ENCODE measurements around the gene CR2. TPM values are rescaled to one million over a fixed set of nuclear protein-coding genes. Genes with fewer than 3 reads are reported as not detected.

CR2 gene
- polyA plus RNA-seq, 1 of the 3 experiments (the other 2 are of a cell fraction), result not detected

DNA sequence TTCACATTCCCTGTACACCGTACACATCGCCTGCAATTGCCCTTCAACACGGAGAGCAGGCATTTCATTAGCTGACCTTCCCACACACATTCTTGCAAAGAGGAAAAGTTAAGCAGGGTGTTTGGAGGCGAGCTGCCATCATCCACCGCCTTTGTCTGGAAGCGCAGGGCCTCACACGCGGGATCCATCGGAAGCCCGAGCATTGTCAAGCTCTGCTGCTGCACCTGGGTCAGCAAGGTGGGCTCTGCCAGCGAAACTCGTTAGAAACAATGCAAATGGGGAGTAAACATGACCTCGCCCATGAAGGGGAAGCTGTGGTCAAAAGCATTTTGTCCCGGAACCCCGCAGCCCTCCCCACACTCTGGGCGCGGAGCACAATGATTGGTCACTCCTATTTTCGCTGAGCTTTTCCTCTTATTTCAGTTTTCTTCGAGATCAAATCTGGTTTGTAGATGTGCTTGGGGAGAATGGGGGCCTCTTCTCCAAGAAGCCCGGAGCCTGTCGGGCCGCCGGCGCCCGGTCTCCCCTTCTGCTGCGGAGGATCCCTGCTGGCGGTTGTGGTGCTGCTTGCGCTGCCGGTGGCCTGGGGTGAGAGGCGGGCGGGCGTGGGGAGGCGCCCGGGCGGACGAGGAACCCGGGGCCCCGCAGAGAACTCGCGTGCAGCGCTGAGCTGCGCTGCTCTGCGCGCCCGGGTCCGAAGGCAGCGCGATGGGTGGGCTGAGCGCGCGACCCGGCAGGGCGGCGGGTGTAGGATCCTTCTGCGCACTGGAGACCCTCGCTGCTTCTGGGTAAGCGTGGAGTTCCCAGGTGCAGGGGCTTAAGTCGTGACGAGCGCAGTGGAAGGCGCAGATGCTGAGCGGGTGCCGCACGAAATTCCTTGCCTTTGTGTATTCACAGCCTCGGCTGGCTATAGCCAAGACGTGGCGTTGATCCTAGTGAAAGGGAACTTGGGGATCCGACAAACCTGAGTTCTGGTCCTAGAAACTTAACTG is 42.0 kb downstream of the CR2 start, which contains the start of gene CR1 (continued):
- TF ChIP-seq REST (IDR thresholded peaks at IDR 0.05; ENCODE audit: low read depth, low read length) (no peak), GABPA (IDR thresholded peaks at IDR 0.05; ENCODE audit: low read depth) (no peak), CHD2 (IDR thresholded peaks at IDR 0.05; ENCODE audit: low read length, partially characterized antibody) (no peak), MEF2A (IDR thresholded peaks at IDR 0.05; ENCODE audit: borderline replicate concordance, low read depth) (no peak), POLR2AphosphoS5 (IDR thresholded peaks at IDR 0.05; ENCODE audit: low read depth, low read length) (no peak), IRF3 (IDR thresholded peaks at IDR 0.05; ENCODE audit: low read depth, low read length) (no peak), JUND (IDR thresholded peaks at IDR 0.05) (no peak)
- TF ChIP-seq, protein P1, sequence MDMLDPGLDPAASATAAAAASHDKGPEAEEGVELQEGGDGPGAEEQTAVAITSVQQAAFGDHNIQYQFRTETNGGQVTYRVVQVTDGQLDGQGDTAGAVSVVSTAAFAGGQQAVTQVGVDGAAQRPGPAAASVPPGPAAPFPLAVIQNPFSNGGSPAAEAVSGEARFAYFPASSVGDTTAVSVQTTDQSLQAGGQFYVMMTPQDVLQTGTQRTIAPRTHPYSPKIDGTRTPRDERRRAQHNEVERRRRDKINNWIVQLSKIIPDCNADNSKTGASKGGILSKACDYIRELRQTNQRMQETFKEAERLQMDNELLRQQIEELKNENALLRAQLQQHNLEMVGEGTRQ (IDR thresholded peaks at IDR 0.05; ENCODE audit: borderline replicate concordance, low read depth, low read length), result no peak

DNA sequence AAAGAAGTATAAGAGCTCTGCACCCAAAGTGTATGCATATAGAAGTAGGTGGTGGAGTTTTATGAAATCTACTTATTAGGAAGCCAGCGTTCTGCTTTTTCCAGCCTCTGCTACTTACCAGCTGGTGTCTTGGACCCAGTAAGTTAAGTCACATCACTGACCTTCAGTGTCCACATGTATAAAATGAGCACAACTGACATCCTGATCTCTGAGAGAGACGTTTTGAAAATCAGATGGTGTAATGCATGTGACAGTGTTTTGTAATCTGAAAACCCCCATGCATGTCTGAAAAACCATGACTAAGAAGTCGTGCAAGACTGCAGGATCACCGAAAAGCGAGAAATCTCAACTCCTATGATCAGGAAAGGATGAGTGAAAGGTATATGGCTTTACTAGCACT is 43.8 kb downstream of the CR2 start:
- no peaks in the 10 kb centered on the region for H3K79me2 ChIP-seq (ENCODE audit: insufficient read depth)
- no peak overlapping the region for H3K9ac ChIP-seq
- no peaks in the 10 kb centered on the region for H3F3A ChIP-seq (replicated peaks; ENCODE audit: insufficient read depth)
- POLR2A ChIA-PET, result no interaction called here
- no peaks in the 10 kb centered on the region for H3K9me3 ChIP-seq
- no peaks in the 10 kb centered on the region for H3K36me3 ChIP-seq (replicated peaks in 1 of 2; ENCODE audit: control insufficient read depth in 1 of 2, insufficient read depth in 2 of 2, low read length in 1 of 2)
- no peak for DNase-seq
- no peak overlapping the region for H2AFZ ChIP-seq (ENCODE audit: low read depth)
- TF ChIP-seq ELF1 (IDR thresholded peaks at IDR 0.05) (no peak), IRF3 (IDR thresholded peaks at IDR 0.05; ENCODE audit: low read depth, low read length) (no peak), RAD21 (IDR thresholded peaks at IDR 0.05; ENCODE audit: low read length) (no peak), EZH2phosphoT487 (IDR thresholded peaks at IDR 0.05; ENCODE audit: borderline replicate concordance, low read depth) (no peak), RFX5 (IDR thresholded peaks at IDR 0.05; ENCODE audit: low read length) (no peak), NRF1 (IDR thresholded peaks at IDR 0.05; ENCODE audit: low read depth, low read length) (no peak), POLR2AphosphoS5 (IDR thresholded peaks at IDR 0.05; ENCODE audit: low read depth, low read length) (no peak), FOXJ3 (CRISPR knock-in tag; IDR thresholded peaks at IDR 0.05) (no peak), CHD2 (IDR thresholded peaks at IDR 0.05; ENCODE audit: low read length, partially characterized antibody) (no peak), TCF12 (IDR thresholded peaks at IDR 0.05) (no peak), GABPA (IDR thresholded peaks at IDR 0.05; ENCODE audit: low read depth) (no peak), NFIC (IDR thresholded peaks at IDR 0.05; ENCODE audit: borderline replicate concordance) (no peak), FOXM1 (IDR thresholded peaks at IDR 0.05; ENCODE audit: low read depth) (no peak)
- TF ChIP-seq, protein P1 (IDR thresholded peaks at IDR 0.05; ENCODE audit: borderline replicate concordance, low read depth, low read length), result no peak
- TF ChIP-seq, protein P2, sequence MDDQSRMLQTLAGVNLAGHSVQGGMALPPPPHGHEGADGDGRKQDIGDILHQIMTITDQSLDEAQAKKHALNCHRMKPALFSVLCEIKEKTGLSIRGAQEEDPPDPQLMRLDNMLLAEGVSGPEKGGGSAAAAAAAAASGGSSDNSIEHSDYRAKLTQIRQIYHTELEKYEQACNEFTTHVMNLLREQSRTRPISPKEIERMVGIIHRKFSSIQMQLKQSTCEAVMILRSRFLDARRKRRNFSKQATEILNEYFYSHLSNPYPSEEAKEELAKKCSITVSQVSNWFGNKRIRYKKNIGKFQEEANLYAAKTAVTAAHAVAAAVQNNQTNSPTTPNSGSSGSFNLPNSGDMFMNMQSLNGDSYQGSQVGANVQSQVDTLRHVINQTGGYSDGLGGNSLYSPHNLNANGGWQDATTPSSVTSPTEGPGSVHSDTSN (IDR thresholded peaks at IDR 0.05), result no peak
- H3K4me3 ChIP-seq (ENCODE audit: low read depth in 2 of 2, low read length in 1 of 2), result no peak overlapping the region
- H4K20me1 ChIP-seq (ENCODE audit: insufficient read depth), result no peaks in the 10 kb centered on the region
- WGBS (ENCODE audit: low lambda C conversion rate), result 7% methylated on average over 5 of the region's 5 CpGs
- H3K4me2 ChIP-seq, result no peak overlapping the region
- peaks cover 32% of the 10 kb centered on the region for H3K27me3 ChIP-seq (ENCODE audit: insufficient read depth)
- no peak overlapping the region for H3K27ac ChIP-seq (ENCODE audit: low read depth in 2 of 2, low read length in 1 of 2)
- H3K9me2 ChIP-seq, result no peaks in the 10 kb centered on the region
- CTCF ChIA-PET, result interaction anchor here (0.7 kb wide), 1 partner anchor 21 kb away, joined by 3 read pairs; no protein-coding TSS in a partner anchor
- H3K4me1 ChIP-seq (ENCODE audit: control insufficient read depth in 1 of 2, insufficient read depth in 2 of 2, low read depth in 1 of 2, low read length in 1 of 2), result no peaks in the 10 kb centered on the region

Measured in SK-N-SH (cell line).